C4-2B (cell line): ENCODE results near the gene SNX3.
"Not testable (repeated sequence)": the region's sequence is repeated elsewhere in the genome, so short reads cannot be mapped to it uniquely, and the experiment has no call there.

Experiments
- H3K27ac ChIP-seq: fragments of 450-650 bp; 2 replicates; pipeline ENCODE4 v1.5.1; 2017
- CTCF ChIP-seq: fragments of 450-650 bp; conservative IDR thresholded peaks from 2 replicates; pipeline ENCODE4 v1.5.1; 2017; ENCODE audit warnings: mild to moderate bottlenecking
- ZFX ChIP-seq: fragments of 450-650 bp; IDR thresholded peaks from 2 replicates; pipeline ENCODE4 v1.6.1; 2017

Gene SNX3

GRCh38 chr6:108254433-108255410 is 6.1 kb downstream of the SNX3 start:
- TF ChIP-seq CTCF (no peak), ZFX (no peak)
- H3K27ac ChIP-seq, result no peak overlapping the region

- no peak for TF ChIP-seq ZFX
- TF ChIP-seq CTCF, result no peak
- no peak overlapping the region for H3K27ac ChIP-seq
These were observed 7.6 kb downstream of the SNX3 start for GRCh38 chr6:108253241-108253640.

- H3K27ac ChIP-seq, result no peak overlapping the region
- no peak for TF ChIP-seq ZFX
- TF ChIP-seq CTCF, result no peak
These were observed 8.8 kb downstream of the SNX3 start for GRCh38 chr6:108252055-108252454.

- no peak overlapping the region for H3K27ac ChIP-seq
- TF ChIP-seq ZFX, result no peak
- no peak for TF ChIP-seq CTCF
These were observed 9.6 kb downstream of the SNX3 start for GRCh38 chr6:108251252-108251651.

GRCh38 chr6:108250240-108250866 is 10.5 kb downstream of the SNX3 start:
- no peak overlapping the region for H3K27ac ChIP-seq
- no peak for TF ChIP-seq ZFX
- peak; percentile 20 for TF ChIP-seq CTCF

- H3K27ac ChIP-seq, result no peak overlapping the region
- TF ChIP-seq CTCF, result no peak
- TF ChIP-seq ZFX, result no peak
These were observed 12.8 kb downstream of the SNX3 start for GRCh38 chr6:108247965-108248536.

GRCh38 chr6:108245095-108245494 is 15.7 kb downstream of the SNX3 start:
- not testable (repeated sequence) for H3K27ac ChIP-seq
